Measurements from ENCODE around the gene GPX1.

The GPX1 gene

DNA sequence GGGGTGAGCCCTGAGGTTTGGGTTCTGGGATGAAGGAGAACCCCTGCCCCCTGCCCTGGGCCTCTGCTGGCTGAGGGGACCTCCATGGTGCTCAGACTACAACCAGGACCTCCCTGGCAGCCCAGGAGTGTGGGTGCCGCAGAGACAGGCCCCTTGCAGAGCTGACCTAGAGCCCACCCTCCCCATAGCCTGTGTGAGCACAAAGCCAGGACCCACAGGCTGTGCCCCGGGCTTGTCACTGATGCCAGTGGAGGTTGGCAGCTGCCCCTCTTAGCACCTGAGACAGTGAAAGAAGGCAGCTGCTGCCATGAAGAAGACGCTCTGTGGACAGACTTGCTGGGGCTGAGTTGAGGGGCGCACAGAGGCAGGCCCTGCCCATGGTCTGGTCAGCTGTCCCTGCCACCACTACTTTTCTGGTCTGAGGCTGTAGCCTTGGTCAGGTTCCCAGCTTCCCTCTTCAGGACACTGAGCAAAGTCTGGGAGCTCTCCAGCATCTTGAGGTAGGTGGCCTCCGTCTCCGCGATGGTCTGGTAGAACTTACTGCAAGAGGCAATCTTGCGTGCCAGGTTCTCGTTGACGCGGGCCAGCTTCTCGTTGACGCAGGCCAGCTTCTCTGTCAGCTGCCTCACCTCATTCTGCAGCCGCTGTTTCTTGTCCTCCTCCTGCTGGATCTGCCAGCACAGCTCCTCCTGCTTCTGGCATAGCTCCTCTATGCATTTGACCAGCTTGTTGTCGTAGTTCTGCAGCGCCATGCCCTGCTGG, 41.3 kb downstream of the GPX1 start:
- Histone ChIP-seq H3K4me1 (ENCODE audit: control insufficient read depth in 2 of 2, insufficient read depth in 2 of 2, low read length in 2 of 2) (no peaks in the 10 kb centered on the region), H3K27me3 (ENCODE audit: control insufficient read depth in 2 of 2, insufficient read depth in 2 of 2, low read length in 2 of 2) (no peaks in the 10 kb centered on the region), H3K9me3 (ENCODE audit: control insufficient read depth in 2 of 2, low read length in 2 of 2) (no peaks in the 10 kb centered on the region), H3K27ac (ENCODE audit: low read depth in 2 of 2, low read length in 2 of 2) (no peak overlapping the region), H3K36me3 (ENCODE audit: control insufficient read depth in 2 of 2, insufficient read depth in 2 of 2, low read length in 2 of 2) (peaks cover 36 to 38% of the 10 kb centered on the region in 2 donors), H3K4me3 (ENCODE audit: low read length in 2 of 2) (no peak overlapping the region), H3K9ac (ENCODE audit: low read depth in 1 of 2, low read length in 2 of 2) (no peak overlapping the region)

DNA sequence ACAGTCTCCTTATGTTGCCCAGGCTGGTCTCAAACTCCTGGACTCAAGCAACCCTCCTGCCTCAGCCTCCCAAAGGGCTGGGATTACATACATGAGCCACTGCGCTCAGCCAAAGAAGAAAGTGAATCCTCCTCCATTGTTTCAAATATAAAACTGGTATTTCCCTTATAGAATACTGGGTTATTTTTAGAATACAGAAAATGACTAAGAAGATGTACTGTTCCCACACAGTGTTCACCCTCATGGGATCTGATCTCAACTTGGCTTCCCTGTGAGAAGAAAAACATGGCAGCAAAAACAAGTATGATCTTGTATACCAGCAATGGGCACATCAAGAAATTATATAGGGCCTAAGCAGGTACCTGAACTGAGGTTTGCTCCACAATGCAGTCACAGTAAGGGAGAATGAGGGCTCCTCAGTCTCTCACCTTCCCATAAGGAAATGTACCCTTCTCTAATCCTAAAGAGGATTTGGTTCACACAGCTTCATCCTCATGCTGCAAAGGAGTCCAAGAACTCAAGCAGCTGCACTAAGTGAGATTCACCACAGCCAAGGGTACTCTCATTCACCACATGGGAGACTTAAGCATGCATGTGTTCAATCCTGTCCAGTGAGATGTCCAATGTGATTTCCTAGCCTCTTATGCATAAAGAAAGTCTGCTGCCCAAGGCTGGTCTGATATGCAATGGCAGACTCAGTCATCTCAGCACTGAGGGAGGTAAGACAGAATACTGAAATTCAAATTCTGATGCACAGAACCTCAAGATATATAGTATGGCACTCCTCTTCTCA, 44.1 kb downstream of the GPX1 start:
- no peak overlapping the region for H3K9ac ChIP-seq (ENCODE audit: low read depth in 1 of 2, low read length in 2 of 2)
- H3K4me1 ChIP-seq (ENCODE audit: control insufficient read depth in 2 of 2, insufficient read depth in 2 of 2, low read length in 2 of 2), result no peaks in the 10 kb centered on the region
- no peak overlapping the region for H3K27ac ChIP-seq (ENCODE audit: low read depth in 2 of 2, low read length in 2 of 2)
- no peaks in the 10 kb centered on the region for H3K9me3 ChIP-seq (ENCODE audit: control insufficient read depth in 2 of 2, low read length in 2 of 2)
- H3K4me3 ChIP-seq (ENCODE audit: low read length in 2 of 2), result no peak overlapping the region
- peaks cover 42 to 47% of the 10 kb centered on the region in 2 donors for H3K36me3 ChIP-seq (ENCODE audit: control insufficient read depth in 2 of 2, insufficient read depth in 2 of 2, low read length in 2 of 2)
- H3K27me3 ChIP-seq (ENCODE audit: control insufficient read depth in 2 of 2, insufficient read depth in 2 of 2, low read length in 2 of 2), result no peaks in the 10 kb centered on the region

DNA sequence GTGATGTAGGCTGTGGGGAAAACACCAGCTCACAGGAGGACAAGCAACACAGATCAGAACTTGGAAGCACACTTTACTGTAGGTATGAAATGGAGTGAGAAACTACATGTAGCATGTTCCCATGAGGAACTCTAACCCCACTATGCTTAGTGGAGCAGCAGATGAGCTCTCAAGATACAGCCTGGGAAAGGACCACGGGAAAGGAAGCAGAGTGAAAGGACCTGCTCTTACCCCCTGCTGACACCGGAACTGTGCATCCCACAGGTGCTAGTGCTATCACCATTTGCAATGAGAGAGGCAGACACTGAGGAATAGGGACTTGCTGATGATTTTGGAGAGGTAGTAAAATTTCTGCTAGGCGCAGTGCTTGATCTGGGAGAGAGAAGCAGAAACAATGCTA, 46.9 kb downstream of the GPX1 start:
- H3K9me3 ChIP-seq (ENCODE audit: control insufficient read depth in 2 of 2, low read length in 2 of 2), result no peaks in the 10 kb centered on the region
- no peak overlapping the region for H3K27ac ChIP-seq (ENCODE audit: low read depth in 2 of 2, low read length in 2 of 2)
- H3K27me3 ChIP-seq (ENCODE audit: control insufficient read depth in 2 of 2, insufficient read depth in 2 of 2, low read length in 2 of 2), result no peaks in the 10 kb centered on the region
- no peaks in the 10 kb centered on the region for H3K4me1 ChIP-seq (ENCODE audit: control insufficient read depth in 2 of 2, insufficient read depth in 2 of 2, low read length in 2 of 2)
- H3K36me3 ChIP-seq (ENCODE audit: control insufficient read depth in 2 of 2, insufficient read depth in 2 of 2, low read length in 2 of 2), result peaks cover 45 to 49% of the 10 kb centered on the region in 2 donors
- no peak overlapping the region for H3K4me3 ChIP-seq (ENCODE audit: low read length in 2 of 2)
- H3K9ac ChIP-seq (ENCODE audit: low read depth in 1 of 2, low read length in 2 of 2), result no peak overlapping the region

DNA sequence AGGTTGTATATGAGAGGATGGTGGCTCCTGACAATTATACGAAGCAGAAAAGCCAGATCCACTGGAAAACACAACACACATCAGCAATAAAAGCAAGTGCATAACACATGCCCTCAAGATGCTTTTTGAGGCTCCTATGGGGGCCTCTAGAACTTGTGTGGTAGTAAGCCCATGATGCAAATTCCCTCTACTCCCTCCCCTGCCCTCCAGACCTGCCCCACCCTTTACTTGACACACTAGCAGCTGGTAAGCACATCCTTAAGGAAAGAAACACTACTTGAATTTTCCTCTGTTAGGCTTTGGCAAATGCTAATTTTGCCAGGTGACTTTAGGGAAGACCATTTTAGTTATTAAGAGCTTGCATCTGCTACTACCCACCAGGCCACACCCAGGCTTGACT, 47.5 kb downstream of the GPX1 start:
- Histone ChIP-seq H3K27ac (ENCODE audit: low read depth in 2 of 2, low read length in 2 of 2) (no peak overlapping the region), H3K27me3 (ENCODE audit: control insufficient read depth in 2 of 2, insufficient read depth in 2 of 2, low read length in 2 of 2) (no peaks in the 10 kb centered on the region), H3K9ac (ENCODE audit: low read depth in 1 of 2, low read length in 2 of 2) (no peak overlapping the region), H3K9me3 (ENCODE audit: control insufficient read depth in 2 of 2, low read length in 2 of 2) (no peaks in the 10 kb centered on the region), H3K4me3 (ENCODE audit: low read length in 2 of 2) (no peak overlapping the region), H3K36me3 (ENCODE audit: control insufficient read depth in 2 of 2, insufficient read depth in 2 of 2, low read length in 2 of 2) (peaks cover 48 to 52% of the 10 kb centered on the region in 2 donors), H3K4me1 (ENCODE audit: control insufficient read depth in 2 of 2, insufficient read depth in 2 of 2, low read length in 2 of 2) (no peaks in the 10 kb centered on the region)
